Gastroesophageal sphincter (tissue), 3 donors: ENCODE data around the gene POU2F1.

Experiments
- EP300 ChIP-seq: sonication (generic); formaldehyde crosslinking; IDR thresholded peaks from one replicate; pipeline ENCODE4 v1.6.1; 2017; ENCODE audit warnings: antibody characterized with exemption, mild to moderate bottlenecking
- POLR2A ChIP-seq, 2 donors: fragments of 450-650 bp; IDR thresholded peaks; one replicate each; pipeline ENCODE4 v1.6.1; 2017; ENCODE audit warnings: antibody characterized with exemption in 2 of 2, mild to moderate bottlenecking in 2 of 2, moderate library complexity in 1 of 2
- TF ChIP-seq, protein P1 (sequence below), 4 experiments: fragments of 200-600 bp in 2 of 4; fragments of 450-650 bp in 2 of 4; sonication (generic) in 1 of 4; IDR thresholded peaks; one replicate each; pipeline ENCODE4 v1.5.1; 2017 to 2019; ENCODE audit warnings: antibody characterized with exemption in 4 of 4, mild to moderate bottlenecking in 2 of 4, moderate library complexity in 2 of 4

DNA sequence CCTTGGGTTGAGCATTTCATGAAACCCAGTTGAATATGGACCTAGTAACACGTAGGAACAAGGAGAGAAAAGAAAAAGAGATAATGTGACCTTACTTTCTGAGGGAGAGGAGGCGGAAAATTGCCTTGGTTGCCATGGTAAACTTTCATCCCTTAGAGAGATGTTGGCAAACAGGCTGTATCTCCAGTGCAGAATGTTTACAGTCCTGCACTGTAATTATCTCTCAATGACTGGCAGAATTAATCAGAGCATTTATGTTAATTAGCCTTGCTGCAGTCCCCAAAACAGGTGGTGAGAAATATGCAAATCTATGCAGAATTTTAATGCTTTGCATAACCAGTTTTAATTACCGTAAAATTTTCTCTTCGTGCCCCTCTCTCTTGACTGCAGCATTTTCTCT lies 150.3 kb downstream of the POU2F1 start:
- TF ChIP-seq, protein P1, sequence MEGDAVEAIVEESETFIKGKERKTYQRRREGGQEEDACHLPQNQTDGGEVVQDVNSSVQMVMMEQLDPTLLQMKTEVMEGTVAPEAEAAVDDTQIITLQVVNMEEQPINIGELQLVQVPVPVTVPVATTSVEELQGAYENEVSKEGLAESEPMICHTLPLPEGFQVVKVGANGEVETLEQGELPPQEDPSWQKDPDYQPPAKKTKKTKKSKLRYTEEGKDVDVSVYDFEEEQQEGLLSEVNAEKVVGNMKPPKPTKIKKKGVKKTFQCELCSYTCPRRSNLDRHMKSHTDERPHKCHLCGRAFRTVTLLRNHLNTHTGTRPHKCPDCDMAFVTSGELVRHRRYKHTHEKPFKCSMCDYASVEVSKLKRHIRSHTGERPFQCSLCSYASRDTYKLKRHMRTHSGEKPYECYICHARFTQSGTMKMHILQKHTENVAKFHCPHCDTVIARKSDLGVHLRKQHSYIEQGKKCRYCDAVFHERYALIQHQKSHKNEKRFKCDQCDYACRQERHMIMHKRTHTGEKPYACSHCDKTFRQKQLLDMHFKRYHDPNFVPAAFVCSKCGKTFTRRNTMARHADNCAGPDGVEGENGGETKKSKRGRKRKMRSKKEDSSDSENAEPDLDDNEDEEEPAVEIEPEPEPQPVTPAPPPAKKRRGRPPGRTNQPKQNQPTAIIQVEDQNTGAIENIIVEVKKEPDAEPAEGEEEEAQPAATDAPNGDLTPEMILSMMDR (IDR thresholded peaks at IDR 0.05) = no peak
- TF ChIP-seq EP300 (no peak), POLR2A (IDR thresholded peaks at IDR 0.05) (no peak)
